Astrocyte (in vitro differentiated cells and primary cell): ENCODE measurements around the gene BUB1B.

Experiments used
- CTCF ChIP-seq: IDR thresholded peaks from 2 replicates; pipeline ENCODE4 v1.5.1; 2011; ENCODE audit warnings: low read depth, mild to moderate bottlenecking, inconsistent platforms, low read length, moderate library complexity; ENCODE audit not compliant: insufficient read depth
- EZH2 ChIP-seq: IDR thresholded peaks from 2 replicates; pipeline ENCODE4 v1.6.1; 2012; ENCODE audit warnings: mild to moderate bottlenecking, low read length, inconsistent platforms; ENCODE audit not compliant: insufficient read depth

GRCh38 chr15:40121911-40122638 lies 38.8 kb upstream of the BUB1B start:
- no peak for TF ChIP-seq CTCF
- no peak for TF ChIP-seq EZH2
